HG03097 (cell line): ENCODE data around the gene SLC13A2.

Source experiments
- ATAC-seq: cut with Tn5 transposase; IDR thresholded peaks from one replicate; pipeline ENCODE4 v1.9.1; 2021; ENCODE audit not compliant: unreplicated experiment, low FRiP score

Gene SLC13A2

GRCh38 chr17:28491860-28492259 is 18.4 kb downstream of the SLC13A2 start:
- no peak for ATAC-seq

DNA sequence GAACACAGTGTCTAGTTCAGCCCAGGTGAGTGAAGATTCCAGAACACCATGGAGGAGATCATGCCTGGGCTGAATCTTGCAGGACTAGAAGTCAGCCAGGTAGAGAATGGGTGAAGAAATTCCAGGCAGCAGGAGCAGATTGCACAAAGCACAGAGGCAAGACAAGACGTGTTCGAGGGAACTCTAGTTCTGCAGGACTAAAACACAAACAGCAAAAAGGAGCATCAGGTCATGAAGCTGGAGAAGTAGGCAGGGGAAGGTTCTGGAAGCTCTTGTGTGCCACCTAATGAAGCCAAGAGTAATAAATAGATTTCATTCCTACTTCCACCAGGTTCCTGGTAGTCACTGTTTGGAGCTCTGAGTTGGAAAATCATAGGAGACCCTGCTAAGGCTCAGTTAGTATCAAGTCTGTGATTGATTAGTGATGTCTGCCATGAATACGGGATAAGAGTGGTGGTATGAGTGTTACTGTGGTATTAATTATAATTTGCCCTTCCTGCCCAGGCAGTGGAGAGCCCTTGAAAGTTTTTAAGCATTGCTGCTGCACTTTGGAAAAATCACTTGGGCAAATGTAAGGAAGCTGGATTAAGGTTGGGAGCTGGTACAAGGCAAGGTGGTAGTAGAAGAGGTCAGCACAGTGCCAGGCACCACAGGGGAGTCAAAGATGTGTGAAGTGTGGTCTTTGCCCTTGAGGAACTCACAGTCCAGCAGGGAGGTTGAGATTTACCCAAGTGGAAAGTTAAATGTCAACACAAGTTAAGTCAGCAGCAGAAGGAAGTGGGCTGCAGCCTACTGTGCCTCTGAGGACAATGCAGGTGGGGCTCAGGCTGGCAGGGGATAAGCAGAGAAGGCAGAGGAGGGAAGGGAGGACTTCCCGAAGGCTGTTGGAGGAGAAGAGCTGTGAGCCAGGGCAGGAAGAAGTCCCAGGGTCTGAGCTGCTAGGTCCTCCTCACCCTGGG is 19.2 kb downstream of the SLC13A2 start:
- ATAC-seq = no peak

DNA sequence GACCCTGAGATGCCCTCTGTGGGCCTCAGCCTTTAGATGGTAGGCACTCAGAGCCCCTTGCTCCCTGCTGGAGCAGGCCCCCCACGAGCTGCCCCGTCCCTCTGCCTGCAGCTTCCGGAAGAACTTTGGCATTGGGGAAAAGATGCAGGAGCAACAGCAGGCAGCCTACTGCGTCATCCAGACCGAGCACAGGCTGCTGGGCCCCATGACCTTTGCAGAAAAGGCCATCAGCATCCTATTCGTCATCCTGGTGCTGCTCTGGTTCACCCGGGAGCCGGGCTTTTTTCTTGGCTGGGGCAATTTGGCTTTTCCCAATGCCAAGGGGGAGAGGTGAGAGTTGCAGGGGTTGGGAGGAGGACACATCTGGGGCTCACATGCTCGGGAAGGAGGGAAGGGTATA is 20.0 kb downstream of the SLC13A2 start:
- no peak for ATAC-seq

GRCh38 chr17:28494445-28495188 is 21.2 kb downstream of the SLC13A2 start:
- ATAC-seq = no peak

GRCh38 chr17:28495635-28496034 is 22.2 kb downstream of the SLC13A2 start:
- ATAC-seq = no peak

DNA sequence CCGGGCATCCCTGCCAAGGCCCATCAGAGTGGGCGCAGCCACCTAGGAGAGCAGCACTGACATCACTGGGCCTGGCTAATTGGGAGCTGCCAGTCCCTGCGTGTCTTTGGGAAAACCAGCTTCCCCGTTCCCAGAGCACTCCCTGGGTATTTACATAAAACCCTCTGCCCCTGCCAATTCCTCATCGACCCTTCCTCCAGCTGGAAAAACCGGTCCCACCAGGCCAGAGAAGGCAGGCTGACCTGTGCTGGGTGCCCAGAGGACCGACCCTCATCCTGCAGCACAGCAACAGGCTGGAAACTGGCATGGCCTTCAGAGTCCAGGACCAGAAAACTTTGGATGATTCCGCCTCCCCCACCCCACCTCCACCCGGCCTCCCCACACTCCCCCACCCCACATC is 24.5 kb downstream of the SLC13A2 start:
- no peak for ATAC-seq

DNA sequence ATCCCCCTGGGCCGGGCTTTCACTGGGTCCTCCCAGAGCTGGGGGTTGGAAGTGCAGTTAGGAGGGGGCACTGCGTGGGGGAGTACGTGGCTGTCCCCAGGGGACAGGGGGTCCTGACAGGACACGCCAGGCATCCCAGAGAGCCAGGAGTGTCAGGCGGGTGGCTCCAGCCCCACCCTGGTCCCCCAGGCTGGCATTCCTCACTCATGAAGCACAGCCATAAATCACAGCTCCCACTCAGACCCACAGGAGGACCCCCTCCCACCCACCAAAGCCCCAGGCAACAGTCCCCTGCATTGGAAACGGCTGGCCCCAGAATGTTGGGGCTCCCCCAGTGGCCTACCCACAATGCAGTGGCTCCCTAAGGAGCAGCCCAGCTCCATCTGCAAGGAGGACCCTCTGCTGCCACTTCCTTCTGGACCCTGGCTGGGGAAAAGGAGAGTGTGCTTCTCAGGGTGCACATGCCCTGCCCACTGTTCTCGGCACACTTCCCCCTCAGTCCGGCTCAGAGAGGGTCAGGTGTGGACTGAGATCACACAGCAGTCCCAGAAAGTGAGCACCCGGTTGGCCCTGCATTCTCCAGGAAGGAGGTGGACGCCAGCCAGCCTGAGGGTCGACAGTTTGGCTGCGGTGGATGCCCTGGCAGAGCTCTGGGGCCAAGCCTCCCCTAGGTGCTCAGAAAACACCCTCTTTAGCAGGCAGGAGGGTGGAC is 25.4 kb downstream of the SLC13A2 start:
- ATAC-seq = no peak

DNA sequence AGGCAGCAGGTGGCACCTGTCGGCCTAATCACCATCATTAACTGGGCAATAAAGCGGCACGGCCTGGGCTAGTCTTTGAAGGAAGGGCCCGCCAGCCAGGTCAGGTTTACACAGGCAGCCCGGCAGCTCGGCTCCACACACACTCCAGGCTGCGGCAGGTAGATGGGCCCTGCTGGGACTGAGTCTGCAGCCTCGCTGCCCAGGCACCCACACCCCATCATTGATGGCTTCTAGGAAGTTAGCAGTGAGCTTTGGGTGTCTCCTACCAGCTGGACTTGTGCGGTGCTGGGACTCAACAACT is 25.9 kb downstream of the SLC13A2 start:
- no peak for ATAC-seq

- no peak for ATAC-seq
Measured at GRCh38 chr17:28499684-28500357, 26.4 kb downstream of the SLC13A2 start.

DNA sequence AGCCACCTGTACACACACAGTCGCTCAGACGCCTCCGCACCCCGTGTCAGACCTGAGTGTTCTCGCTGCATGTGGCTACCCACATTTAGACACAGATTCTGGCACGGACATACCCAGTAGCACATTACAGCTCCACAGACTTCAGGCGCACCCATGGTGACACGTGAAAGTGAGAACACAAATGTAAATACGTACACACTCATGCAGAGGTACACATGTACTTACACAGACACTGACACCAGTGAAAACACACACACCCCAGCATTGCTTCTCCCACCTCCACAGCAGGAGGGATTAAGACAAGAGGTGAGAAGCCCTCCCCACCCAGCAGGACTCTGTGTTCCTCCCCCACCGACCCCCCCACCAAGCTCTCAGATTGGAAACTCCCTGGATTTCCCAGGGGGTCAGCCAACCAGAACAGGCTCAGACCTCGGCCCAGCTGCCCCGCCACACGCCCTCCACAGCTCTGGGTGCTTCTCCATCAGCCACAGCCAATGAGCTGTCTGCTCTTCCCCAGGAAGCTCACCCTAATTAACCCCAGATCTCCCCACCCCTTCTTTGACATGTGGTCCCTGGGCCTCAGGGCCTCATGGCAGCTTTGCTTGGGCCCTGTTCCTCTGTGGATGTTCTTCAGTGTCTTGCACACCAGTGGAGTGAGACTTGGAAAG is 27.4 kb downstream of the SLC13A2 start:
- no peak for ATAC-seq

DNA sequence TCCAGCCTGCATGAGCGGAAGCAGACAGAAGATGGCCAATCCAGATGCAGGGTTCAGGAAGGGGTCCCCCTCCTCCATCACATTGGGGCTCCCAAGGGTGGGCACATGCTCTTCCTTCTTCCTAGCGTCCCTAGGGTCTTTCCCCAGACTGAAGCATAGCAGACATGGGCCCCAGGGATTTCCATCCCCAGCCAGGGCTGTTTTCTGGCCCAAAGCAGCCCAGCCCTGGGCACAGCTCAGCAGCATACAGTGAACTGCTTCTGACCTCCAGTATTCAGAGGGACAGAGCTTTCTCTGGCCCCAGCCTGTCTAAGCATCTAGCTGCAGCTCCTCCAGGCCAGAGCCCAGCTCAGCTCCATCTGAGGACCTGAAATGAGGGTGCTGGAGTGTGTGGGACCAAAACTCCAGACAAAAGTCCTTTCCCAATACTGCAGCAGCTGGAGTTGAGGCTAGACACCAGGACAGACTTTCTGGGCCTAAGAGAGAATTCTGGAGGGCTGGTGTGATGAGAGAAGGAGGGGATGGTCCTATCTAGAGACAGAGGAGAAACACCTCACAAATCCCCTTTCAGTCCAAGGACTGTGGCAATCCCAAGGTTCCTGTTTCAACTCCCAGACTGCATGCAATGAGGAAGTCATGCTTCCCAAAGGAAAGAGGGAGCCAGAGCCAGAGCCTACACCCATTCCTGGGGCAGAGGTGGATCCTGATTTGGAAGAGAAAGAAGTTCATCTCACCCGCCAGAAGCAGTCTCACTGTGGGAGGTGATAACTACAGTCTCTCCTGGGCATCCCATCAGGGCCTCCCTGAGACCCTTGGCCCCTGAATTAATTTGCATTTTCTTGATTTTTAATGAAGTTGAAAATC is 28.2 kb downstream of the SLC13A2 start:
- no peak for ATAC-seq

DNA sequence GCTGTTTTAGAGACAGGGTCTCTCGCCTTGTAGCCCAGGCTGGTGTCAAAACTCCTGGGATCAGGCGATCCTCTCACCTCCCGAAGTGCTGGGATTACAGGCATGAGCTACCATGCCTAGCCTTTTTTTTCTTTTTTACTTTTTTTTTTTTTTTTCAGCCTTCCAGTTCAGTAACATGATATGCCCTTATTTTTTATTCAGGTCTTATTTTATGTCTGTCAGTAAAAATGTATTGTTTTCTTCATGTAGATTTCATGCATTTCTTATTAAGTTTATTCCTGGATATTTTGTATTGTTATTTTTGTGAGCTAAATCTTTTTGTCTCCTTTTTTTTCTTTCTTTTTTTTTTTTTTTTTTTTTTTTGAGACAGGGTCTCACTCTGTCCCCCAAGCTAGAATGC is 30.0 kb downstream of the SLC13A2 start:
- ATAC-seq = no peak

DNA sequence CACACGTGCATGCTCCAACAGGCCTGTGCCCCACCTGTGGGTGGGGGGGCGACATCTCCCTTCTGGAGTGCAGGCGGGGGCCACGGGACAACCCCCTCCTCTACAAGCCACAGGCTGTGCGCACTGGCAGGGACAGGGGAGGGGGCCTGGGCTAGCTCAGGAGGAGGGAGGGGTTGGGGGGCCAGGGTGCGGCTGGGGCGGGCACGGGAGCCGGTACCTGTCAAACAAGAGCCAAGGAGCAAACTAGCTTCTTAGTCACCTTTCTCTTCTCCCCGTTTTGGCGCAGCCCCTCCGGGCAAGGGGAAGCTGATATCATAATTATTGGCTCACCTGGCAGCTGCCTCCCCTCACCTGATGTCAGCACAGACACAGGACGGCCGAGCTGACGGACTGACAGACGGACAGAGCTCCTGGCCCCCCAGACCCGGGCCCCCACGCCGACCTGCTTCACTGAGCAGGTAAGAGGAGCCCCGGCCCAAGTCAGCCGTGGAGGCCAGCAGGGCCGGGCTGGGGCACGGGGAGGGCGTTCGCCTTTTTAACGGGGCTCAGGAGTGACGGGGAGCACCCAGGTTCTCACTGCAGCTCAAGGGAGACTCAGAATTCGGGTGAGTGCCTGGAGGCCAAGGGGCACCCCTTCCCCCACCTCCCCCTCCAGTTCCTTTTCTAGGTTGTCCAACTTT is 32.7 kb downstream of the SLC13A2 start, which contains the start of gene FOXN1:
Gene FOXN1 (plus strand): TSS at position 363 of the 680 bp plus-strand sequence. CDS start 17,622 bp downstream, outside the sequence.
- no peak for ATAC-seq

DNA sequence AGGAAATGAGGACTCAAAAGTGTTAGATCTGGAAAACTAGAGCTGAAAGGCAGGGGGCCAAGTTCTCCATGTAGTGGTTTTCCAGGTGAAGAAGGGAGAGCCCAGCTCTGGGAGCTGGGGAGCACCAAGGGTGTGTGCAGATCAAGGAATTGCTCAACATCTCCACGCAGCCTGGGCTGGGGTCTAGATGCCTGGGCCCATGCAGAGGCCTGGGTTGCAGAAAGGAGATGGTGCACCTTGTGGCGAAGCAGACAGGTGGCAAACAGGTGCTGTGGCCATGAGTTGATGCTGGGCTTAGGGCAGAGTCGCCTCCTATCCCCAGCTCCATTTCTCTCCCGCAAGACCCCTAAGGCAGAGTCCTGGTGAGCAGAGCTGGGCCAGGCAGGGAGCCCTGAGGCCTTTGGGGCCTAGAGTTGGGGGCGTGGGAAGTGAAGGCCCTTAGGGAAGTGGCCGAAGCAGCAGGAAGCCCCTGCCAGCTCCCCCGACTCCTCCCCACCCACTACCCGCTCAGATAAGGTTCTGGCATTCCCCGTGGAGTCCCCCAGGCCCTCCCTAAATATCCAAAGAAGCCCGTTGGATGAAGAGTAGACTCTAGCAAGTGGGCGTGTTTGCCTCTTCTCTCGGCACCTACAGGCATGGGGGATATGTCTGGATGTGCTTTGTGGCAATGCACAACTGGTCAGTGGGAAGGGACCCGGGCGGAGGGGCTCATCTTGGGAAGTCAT is 33.5 kb downstream of the SLC13A2 start:
- ATAC-seq = no peak

- no peak for ATAC-seq
Measured at GRCh38 chr17:28507567-28508203, 34.2 kb downstream of the SLC13A2 start.

DNA sequence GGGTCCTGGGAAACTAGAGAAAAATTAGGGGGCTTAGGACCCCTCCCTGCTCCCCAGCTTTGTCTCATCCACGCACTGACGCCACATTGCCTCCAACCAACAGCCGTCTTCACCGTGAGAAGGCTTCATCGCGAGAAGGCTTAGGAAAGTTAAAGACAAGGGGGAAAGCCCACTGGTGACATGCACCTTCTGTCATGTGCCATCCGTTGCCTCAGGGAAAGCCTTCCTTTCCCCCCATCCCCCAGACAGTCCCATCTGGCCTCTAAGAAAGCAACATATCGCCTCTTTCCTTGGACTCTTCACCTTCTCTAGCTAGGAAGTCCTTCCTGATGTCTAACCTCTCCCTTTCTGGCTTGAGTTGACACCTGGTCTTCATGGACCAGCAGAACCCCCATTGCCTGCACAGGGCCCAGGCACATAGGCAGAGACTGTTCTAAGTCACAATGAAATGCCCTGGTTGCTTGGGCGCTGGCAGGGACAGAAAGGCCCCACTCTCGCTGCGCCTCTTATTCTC is 34.8 kb downstream of the SLC13A2 start:
- no peak for ATAC-seq

- ATAC-seq = no peak
Measured at GRCh38 chr17:28509789-28510188, 36.3 kb downstream of the SLC13A2 start.
